ENCODE data around the gene MORN4.
"Not testable (repeated sequence)": the region's sequence is repeated elsewhere in the genome, so short reads cannot be mapped to it uniquely, and the experiment has no call there.

Gene MORN4

DNA sequence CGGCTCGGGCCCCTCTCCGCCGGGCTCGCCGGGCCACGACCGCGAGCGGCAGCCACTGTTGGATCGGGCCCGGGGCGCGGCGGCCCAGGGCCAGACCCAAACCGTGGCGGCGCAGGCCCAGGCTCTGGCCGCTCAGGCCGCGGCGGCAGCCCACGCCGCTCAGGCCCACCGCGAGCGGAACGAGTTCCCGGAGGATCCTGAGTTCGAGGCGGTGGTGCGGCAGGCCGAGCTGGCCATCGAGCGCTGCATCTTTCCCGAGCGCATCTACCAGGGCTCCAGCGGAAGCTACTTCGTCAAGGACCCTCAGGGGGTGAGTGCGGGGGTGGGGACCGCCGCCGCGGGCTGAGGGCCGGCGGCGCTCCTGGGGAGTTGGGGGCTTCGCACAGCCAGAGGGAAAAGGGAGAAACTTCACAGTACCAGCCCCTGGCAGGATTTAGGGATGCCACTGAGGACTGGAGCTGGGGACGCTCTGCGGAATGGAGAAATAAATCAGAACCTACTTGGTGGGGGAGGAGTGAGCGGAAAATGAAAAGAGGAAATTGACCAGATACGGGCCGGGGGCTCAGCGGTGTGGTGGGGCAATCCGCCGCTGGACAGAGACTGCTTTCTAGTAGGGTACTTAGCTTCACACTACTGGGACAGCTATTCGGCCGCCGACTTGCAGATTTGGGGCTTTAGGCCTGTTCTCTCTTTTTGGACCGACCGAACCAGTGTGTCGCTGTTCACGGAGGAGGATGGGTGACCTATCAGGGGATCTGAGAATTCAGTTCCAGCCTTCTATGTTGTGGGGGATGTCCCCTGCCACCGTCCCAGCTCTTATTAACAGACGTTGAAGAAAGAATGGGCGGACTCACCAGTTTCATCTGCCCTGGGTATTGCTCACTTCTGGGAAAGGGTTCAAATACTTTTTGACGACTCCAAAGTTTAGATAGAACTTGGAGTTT lies 7.8 kb upstream of the MORN4 start:
- TF ChIP-seq, protein P1, sequence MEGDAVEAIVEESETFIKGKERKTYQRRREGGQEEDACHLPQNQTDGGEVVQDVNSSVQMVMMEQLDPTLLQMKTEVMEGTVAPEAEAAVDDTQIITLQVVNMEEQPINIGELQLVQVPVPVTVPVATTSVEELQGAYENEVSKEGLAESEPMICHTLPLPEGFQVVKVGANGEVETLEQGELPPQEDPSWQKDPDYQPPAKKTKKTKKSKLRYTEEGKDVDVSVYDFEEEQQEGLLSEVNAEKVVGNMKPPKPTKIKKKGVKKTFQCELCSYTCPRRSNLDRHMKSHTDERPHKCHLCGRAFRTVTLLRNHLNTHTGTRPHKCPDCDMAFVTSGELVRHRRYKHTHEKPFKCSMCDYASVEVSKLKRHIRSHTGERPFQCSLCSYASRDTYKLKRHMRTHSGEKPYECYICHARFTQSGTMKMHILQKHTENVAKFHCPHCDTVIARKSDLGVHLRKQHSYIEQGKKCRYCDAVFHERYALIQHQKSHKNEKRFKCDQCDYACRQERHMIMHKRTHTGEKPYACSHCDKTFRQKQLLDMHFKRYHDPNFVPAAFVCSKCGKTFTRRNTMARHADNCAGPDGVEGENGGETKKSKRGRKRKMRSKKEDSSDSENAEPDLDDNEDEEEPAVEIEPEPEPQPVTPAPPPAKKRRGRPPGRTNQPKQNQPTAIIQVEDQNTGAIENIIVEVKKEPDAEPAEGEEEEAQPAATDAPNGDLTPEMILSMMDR (IDR thresholded peaks at IDR 0.05; ENCODE audit: low read length, missing control alignments) = no peak
- H3K4me3 ChIP-seq (replicated peaks; ENCODE audit: low read depth, low read length) = peak overlapping the region; percentile 84
- peak; percentile 49 for DNase-seq (ENCODE audit: low read depth)

- DNase-seq (ENCODE audit: low read depth) = peak; percentile 100
- TF ChIP-seq, protein P1 (IDR thresholded peaks at IDR 0.05; ENCODE audit: low read length, missing control alignments) = no peak
- H3K4me3 ChIP-seq (replicated peaks; ENCODE audit: low read depth, low read length) = peak within 1 kb of the TSS; percentile 84
Observed at GRCh38 chr10:97640174-97640867, 7.0 kb upstream of the MORN4 start, which contains the start of gene PI4K2A. TSS of gene PI4K2A (plus strand) at chr10:97640671. CDS start at chr10:97640743, 72 bp downstream.

DNA sequence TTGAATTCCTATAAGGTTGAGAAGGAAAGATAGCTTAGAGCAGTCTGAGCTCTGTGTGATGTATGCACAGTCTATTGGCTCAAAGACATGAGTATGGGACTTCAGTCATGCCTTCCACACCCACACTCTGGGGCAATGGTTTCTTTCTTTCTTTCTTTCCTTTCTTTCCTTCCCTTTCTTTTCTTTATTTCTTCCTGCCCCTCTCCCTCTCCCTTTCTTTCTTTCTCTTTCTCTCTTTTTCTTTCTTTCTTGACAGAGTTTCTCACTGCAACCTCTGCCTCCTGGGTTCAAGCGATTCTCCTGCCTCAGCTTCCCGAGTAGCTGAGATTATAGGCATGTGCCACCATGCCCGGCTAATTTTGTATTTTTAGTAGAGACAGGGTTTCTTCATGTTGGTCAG lies 5.8 kb upstream of the MORN4 start:
- DNase-seq (ENCODE audit: low read depth); H3K4me3 ChIP-seq (replicated peaks; ENCODE audit: low read depth, low read length): not testable (repeated sequence)

- TF ChIP-seq, protein P1 (IDR thresholded peaks at IDR 0.05; ENCODE audit: low read length, missing control alignments) = no peak
- no peak overlapping the region for H3K4me3 ChIP-seq (replicated peaks; ENCODE audit: low read depth, low read length)
- no peak for DNase-seq (ENCODE audit: low read depth)
Observed at GRCh38 chr10:97635577-97635976, 2.3 kb upstream of the MORN4 start.

DNA sequence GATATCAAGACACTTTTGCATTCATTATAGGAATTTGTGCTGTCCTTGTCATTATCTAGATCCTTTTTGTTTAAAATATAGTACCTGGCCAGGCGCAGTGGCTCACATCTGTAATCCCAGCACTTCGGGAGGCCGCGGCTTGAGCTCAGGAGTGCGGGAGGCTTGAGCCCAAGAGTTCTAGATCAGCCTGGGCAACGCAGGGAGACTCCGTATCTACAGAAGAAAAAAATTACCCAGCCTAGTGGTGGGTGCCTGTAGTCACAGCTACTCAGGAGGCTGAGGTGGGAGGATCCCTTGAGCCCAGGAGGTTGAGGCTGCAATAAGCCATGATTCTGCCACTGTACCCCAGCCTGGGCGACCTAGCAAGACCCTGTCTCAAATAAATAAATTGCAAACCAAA lies 621 bp upstream of the MORN4 start:
- H3K4me3 ChIP-seq (replicated peaks; ENCODE audit: low read depth, low read length) = peak overlapping the region; percentile 91
- TF ChIP-seq, protein P1 (IDR thresholded peaks at IDR 0.05; ENCODE audit: low read length, missing control alignments) = no peak
- peak; percentile 18 for DNase-seq (ENCODE audit: low read depth)

GRCh38 chr10:97631098-97631497 lies 2.2 kb downstream of the MORN4 start:
- no peak for DNase-seq (ENCODE audit: low read depth)
- TF ChIP-seq, protein P1 (IDR thresholded peaks at IDR 0.05; ENCODE audit: low read length, missing control alignments) = no peak
- H3K4me3 ChIP-seq (replicated peaks; ENCODE audit: low read depth, low read length) = no peak overlapping the region

DNA sequence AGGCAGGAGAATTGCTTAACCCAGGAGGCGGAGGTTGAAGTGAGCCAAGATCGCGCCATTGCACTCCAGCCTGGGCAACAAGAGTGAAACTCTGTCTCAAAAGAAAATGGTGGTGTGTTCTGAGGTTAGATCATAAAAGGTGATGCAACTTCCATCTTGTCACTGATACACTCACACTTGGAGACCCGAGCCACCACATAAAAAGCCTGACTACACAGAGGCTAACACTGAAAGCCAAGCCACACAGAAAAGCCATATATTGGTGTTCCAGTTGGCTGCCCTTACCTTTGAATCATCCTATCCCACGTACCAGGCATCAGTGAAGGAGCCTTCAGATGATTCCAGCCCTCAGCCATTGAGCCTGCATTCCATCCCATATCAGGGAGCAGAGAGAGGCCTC lies 4.0 kb downstream of the MORN4 start:
- no peak for DNase-seq (ENCODE audit: low read depth)
- no peak overlapping the region for H3K4me3 ChIP-seq (replicated peaks; ENCODE audit: low read depth, low read length)
- TF ChIP-seq, protein P1 (IDR thresholded peaks at IDR 0.05; ENCODE audit: low read length, missing control alignments) = no peak

Measured in fibroblast of pulmonary artery (primary cell).